Measurements from ENCODE around the gene PSMD11.

GRCh38 chr17:32398946-32399345 lies 45.4 kb upstream of the PSMD11 start:
- TF ChIP-seq EZH2 (IDR thresholded peaks at IDR 0.05; ENCODE audit: low read length) = no peak
- TF ChIP-seq, protein P1, sequence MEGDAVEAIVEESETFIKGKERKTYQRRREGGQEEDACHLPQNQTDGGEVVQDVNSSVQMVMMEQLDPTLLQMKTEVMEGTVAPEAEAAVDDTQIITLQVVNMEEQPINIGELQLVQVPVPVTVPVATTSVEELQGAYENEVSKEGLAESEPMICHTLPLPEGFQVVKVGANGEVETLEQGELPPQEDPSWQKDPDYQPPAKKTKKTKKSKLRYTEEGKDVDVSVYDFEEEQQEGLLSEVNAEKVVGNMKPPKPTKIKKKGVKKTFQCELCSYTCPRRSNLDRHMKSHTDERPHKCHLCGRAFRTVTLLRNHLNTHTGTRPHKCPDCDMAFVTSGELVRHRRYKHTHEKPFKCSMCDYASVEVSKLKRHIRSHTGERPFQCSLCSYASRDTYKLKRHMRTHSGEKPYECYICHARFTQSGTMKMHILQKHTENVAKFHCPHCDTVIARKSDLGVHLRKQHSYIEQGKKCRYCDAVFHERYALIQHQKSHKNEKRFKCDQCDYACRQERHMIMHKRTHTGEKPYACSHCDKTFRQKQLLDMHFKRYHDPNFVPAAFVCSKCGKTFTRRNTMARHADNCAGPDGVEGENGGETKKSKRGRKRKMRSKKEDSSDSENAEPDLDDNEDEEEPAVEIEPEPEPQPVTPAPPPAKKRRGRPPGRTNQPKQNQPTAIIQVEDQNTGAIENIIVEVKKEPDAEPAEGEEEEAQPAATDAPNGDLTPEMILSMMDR (optimal IDR thresholded peaks at IDR 0.05 in 1 of 3, IDR thresholded peaks at IDR 0.05 in 1 of 3, conservative IDR thresholded peaks at IDR 0.05 in 1 of 3; ENCODE audit: extremely low read depth in 1 of 3, insufficient read depth in 2 of 3, low read length in 3 of 3) = no peak
